Bronchial epithelial cell (primary cell): ENCODE results near the gene GNL1. TPM values are rescaled to one million over a fixed set of nuclear protein-coding genes. Genes with fewer than 3 reads are reported as not detected.

Experiments
- DNase-seq: peaks from one replicate; pipeline ENCODE4 v3.0.0-alpha.2; 2010; ENCODE audit warnings: low read depth
- FAIRE-seq: peaks from 2 replicates; lab custom pipeline; 2011; peaks lifted over from hg19 to GRCh38; lab: Jason Lieb, UNC
- H3K27me3 ChIP-seq: 2 replicates; pipeline ENCODE4 v1.5.1; 2011; ENCODE audit warnings: low read length; ENCODE audit not compliant: control insufficient read depth, insufficient read depth
- H3K36me3 ChIP-seq: 2 replicates; pipeline ENCODE4 v1.5.1; 2011; ENCODE audit warnings: low read length; ENCODE audit not compliant: control insufficient read depth, insufficient read depth
- H3K4me3 ChIP-seq: 2 replicates; pipeline ENCODE4 v1.5.1; 2011; ENCODE audit warnings: mild to moderate bottlenecking, low read depth, low read length, control low read depth
- CTCF ChIP-seq: IDR thresholded peaks from 2 replicates; pipeline ENCODE4 v1.5.1; 2011; ENCODE audit warnings: mild to moderate bottlenecking, moderate library complexity, low read length, control low read depth, inconsistent platforms; ENCODE audit not compliant: insufficient read depth, severe bottlenecking
- total RNA-seq: library from RNA; depleted of rRNA; stranded (reverse); fragments of >200 nt; gene quantifications from 2 replicates; pipeline ENCODE4 v1.2.1, GENCODE V29; 2014

Gene GNL1
- total RNA-seq, 1 donor from 2014 or later = 21.9 TPM

GRCh38 chr6:30590509-30590908 lies 34.2 kb upstream of the GNL1 start:
- TF ChIP-seq CTCF = no peak
- DNase-seq = no peak
- Histone ChIP-seq H3K36me3 (peaks cover 19% of the 10 kb centered on the region), H3K4me3 (no peak overlapping the region), H3K27me3 (no peaks in the 10 kb centered on the region)
- peak; percentile 13 for FAIRE-seq

- DNase-seq (no peak), FAIRE-seq (peak; percentile 95)
- TF ChIP-seq CTCF = no peak
- no peak overlapping the region for H3K4me3 ChIP-seq
- no peaks in the 10 kb centered on the region for H3K27me3 ChIP-seq
- H3K36me3 ChIP-seq = peaks cover 23% of the 10 kb centered on the region
Measured at GRCh38 chr6:30589754-30590358, 33.6 kb upstream of the GNL1 start.

GRCh38 chr6:30583921-30584320 lies 27.6 kb upstream of the GNL1 start:
- Histone ChIP-seq H3K36me3 (peaks cover 47% of the 10 kb centered on the region), H3K27me3 (no peaks in the 10 kb centered on the region), H3K4me3 (no peak overlapping the region)
- no peak for TF ChIP-seq CTCF
- FAIRE-seq (no peak), DNase-seq (no peak)

- peaks cover 23% of the 10 kb centered on the region for H3K36me3 ChIP-seq
- FAIRE-seq = no peak
Measured at GRCh38 chr6:30578051-30578450, 21.8 kb upstream of the GNL1 start.

GRCh38 chr6:30573113-30573512 lies 16.8 kb upstream of the GNL1 start:
- no peak overlapping the region for H3K4me3 ChIP-seq
- no peak for DNase-seq
- H3K27me3 ChIP-seq = no peaks in the 10 kb centered on the region
- H3K36me3 ChIP-seq = peaks cover 4% of the 10 kb centered on the region
- FAIRE-seq = no peak
- no peak for TF ChIP-seq CTCF

More at GRCh38 chr6:30578051-30578450, 21.8 kb upstream of the GNL1 start:
- no peak for TF ChIP-seq CTCF
- Histone ChIP-seq H3K27me3 (no peaks in the 10 kb centered on the region), H3K4me3 (no peak overlapping the region)
- no peak for DNase-seq

GRCh38 chr6:30572148-30572547 lies 15.9 kb upstream of the GNL1 start:
- DNase-seq (peak; percentile 60), FAIRE-seq (no peak)
- TF ChIP-seq CTCF = no peak
- H3K36me3 ChIP-seq = no peaks in the 10 kb centered on the region
- H3K27me3 ChIP-seq = no peaks in the 10 kb centered on the region
- H3K4me3 ChIP-seq = peak overlapping the region; percentile 90
